B cell (primary cell): ENCODE results near the gene GTPBP4. TPM values are rescaled to one million over a fixed set of nuclear protein-coding genes. Genes with fewer than 3 reads are reported as not detected.

Source experiments
- ATAC-seq: fragments of 200-7000 bp; cut with Tn5 transposase; one replicate; pipeline ENCODE4 v1.10.0; 2021; ENCODE audit warnings: low read depth, mild to moderate bottlenecking, moderate number of reproducible peaks, moderate library complexity
- CTCF ChIA-PET: fragments of 350-600 bp; sonication (Branson Sonifier 250); formaldehyde crosslinking; loops from one replicate; lab custom pipeline; 2021; ENCODE audit warnings: antibody characterized with exemption, inconsistent platforms; lab: Charles Lee
- POLR2A ChIA-PET: fragments of 350-600 bp; sonication (Branson Sonifier 250); formaldehyde crosslinking; loops from one replicate; lab custom pipeline; 2021; ENCODE audit warnings: antibody characterized with exemption; lab: Charles Lee
- DNase-seq: peaks from one replicate; pipeline ENCODE4 v3.0.0; 2013
- H2AFZ ChIP-seq: 2 replicates; pipeline ENCODE4 v1.6.1; 2012; ENCODE audit warnings: mild to moderate bottlenecking, low read depth, low read length; ENCODE audit not compliant: insufficient read depth, poor library complexity, severe bottlenecking
- H3K27ac ChIP-seq, 2 donors: 1 replicate in 1 of 2; 2 replicates in 1 of 2; pipeline ENCODE4 v1.5.1; 2012 to 2013; ENCODE audit warnings: low read length in 2 of 2, mild to moderate bottlenecking in 2 of 2, moderate library complexity in 1 of 2
- H3K27me3 ChIP-seq, 4 experiments: fragments of 200-600 bp in 1 of 4; sonication (generic) in 1 of 4; replicated peaks in 1 of 4; 1 replicate in 2 of 4; 2 replicates in 2 of 4; pipeline versions ENCODE4 v1.6.1 to v1.7.0; 2013 to 2016; ENCODE audit warnings: low read length in 3 of 4, mild to moderate bottlenecking in 2 of 4, mixed read lengths in 1 of 4, moderate library complexity in 1 of 4; ENCODE audit not compliant: insufficient read depth in 4 of 4, control insufficient read depth in 3 of 4; ENCODE audit errors: control extremely low read depth in 1 of 4
- H3K36me3 ChIP-seq, 2 experiments: replicated peaks in 1 of 2; 1 replicate in 1 of 2; 2 replicates in 1 of 2; pipeline versions ENCODE4 v1.6.1 to v1.7.1; 2013; ENCODE audit warnings: low read length in 1 of 2; ENCODE audit not compliant: insufficient read depth in 2 of 2, control insufficient read depth in 1 of 2; ENCODE audit errors: control extremely low read depth in 1 of 2, extremely low read depth in 1 of 2
- H3K4me1 ChIP-seq, 2 donors: fragments of 200-600 bp in 1 of 2; sonication (generic) in 1 of 2; 1 replicate in 1 of 2; 2 replicates in 1 of 2; pipeline versions ENCODE4 v1.5.1 to v1.6.1; 2013 to 2017; ENCODE audit warnings: low read length in 2 of 2; ENCODE audit not compliant: control insufficient read depth in 2 of 2, insufficient read depth in 2 of 2
- H3K4me2 ChIP-seq: replicated peaks from 2 replicates; pipeline ENCODE3; 2012; ENCODE audit warnings: mild to moderate bottlenecking, low read depth, low read length; ENCODE audit not compliant: poor library complexity, severe bottlenecking
- H3K4me3 ChIP-seq, 5 experiments: fragments of 200-600 bp in 1 of 5; sonication (generic) in 1 of 5; 1 replicate in 3 of 5; 2 replicates in 2 of 5; pipeline versions ENCODE4 v1.5.1 to v1.7.0; 2011 to 2016; ENCODE audit warnings: low read length in 4 of 5, mild to moderate bottlenecking in 4 of 5, low read depth in 2 of 5, control low read depth in 1 of 5, moderate library complexity in 1 of 5; ENCODE audit not compliant: insufficient read depth in 1 of 5; ENCODE audit errors: control extremely low read depth in 1 of 5, extremely low read depth in 1 of 5
- H3K79me2 ChIP-seq: fragments of 200-600 bp; sonication (generic); one replicate; pipeline ENCODE4 v1.6.0; 2016; ENCODE audit warnings: low read length; ENCODE audit not compliant: control insufficient read depth, insufficient read depth
- H3K9ac ChIP-seq: fragments of 200-600 bp; sonication (generic); 2 replicates; pipeline ENCODE4 v1.6.1; 2017; ENCODE audit warnings: mild to moderate bottlenecking, low read length, moderate library complexity
- H3K9me3 ChIP-seq, 3 donors: one replicate each; pipeline versions ENCODE4 v1.6.1 to v1.7.1; 2013; ENCODE audit warnings: low read length in 2 of 3; ENCODE audit not compliant: control insufficient read depth in 2 of 3, insufficient read depth in 1 of 3; ENCODE audit errors: control extremely low read depth in 1 of 3
- H4K20me1 ChIP-seq: 2 replicates; pipeline ENCODE4 v1.6.0; 2012; ENCODE audit warnings: mild to moderate bottlenecking, low read length; ENCODE audit not compliant: insufficient read depth, control insufficient read depth, poor library complexity, severe bottlenecking
- H3K27ac Mint-ChIP-seq: one replicate; pipeline ENCODE4 v1.8.0; 2021; ENCODE audit warnings: mixed read lengths
- H3K27me3 Mint-ChIP-seq: one replicate; pipeline ENCODE4 v1.8.0; 2021; ENCODE audit warnings: mixed read lengths
- H3K4me1 Mint-ChIP-seq: one replicate; pipeline ENCODE4 v1.8.0; 2021; ENCODE audit warnings: mixed read lengths
- H3K4me3 Mint-ChIP-seq: one replicate; pipeline ENCODE4 v1.8.0; 2021; ENCODE audit warnings: mixed read lengths
- H3K9me3 Mint-ChIP-seq: one replicate; pipeline ENCODE4 v1.8.0; 2022; ENCODE audit warnings: mixed read lengths; ENCODE audit not compliant: insufficient read depth
- EZH2 ChIP-seq: IDR thresholded peaks from 2 replicates; pipeline ENCODE4 v1.6.1; 2012; ENCODE audit warnings: borderline replicate concordance, low read depth, mild to moderate bottlenecking, moderate library complexity, low read length; ENCODE audit not compliant: insufficient read depth, poor library complexity, severe bottlenecking
- WGBS: methylation state at CpG from one replicate; pipeline ENCODE4 v1.1.5; 2013; ENCODE audit warnings: missing lambda C conversion rate; ENCODE audit not compliant: insufficient coverage; 5-methylcytosine and 5-hydroxymethylcytosine counted together
- intact Hi-C: fragments of 100-400 bp; cut with micrococcal nuclease; formaldehyde crosslinking; loops from one replicate; pipeline ENCODE4 v1.10.0; 2022
- polyA plus RNA-seq: library from polyadenylated mRNA; depleted of rRNA; stranded (reverse); fragments of >200 nt; gene quantifications from 2 replicates; pipeline ENCODE4 v1.2.3, GENCODE V29; 2012
- total RNA-seq, 2 donors: library from RNA; stranded (reverse); fragments of 120-200 nt in 1 of 2; gene quantifications; 1 replicate in 1 of 2; 2 replicates in 1 of 2; pipeline versions ENCODE4 v1.2.3 to v1.2.4, GENCODE V29; 2013 to 2022
- TF ChIP-seq, protein P1 (sequence below): fragments of 200-600 bp; IDR thresholded peaks from one replicate; pipeline ENCODE4 v1.8.0; 2022; ENCODE audit warnings: antibody characterized with exemption, mild to moderate bottlenecking

The GTPBP4 gene
- total and polyA plus RNA-seq, 2 donors (not counting 1 experiment from before 2014, with no cell fraction given), result 11.8 to 45.4 TPM

DNA sequence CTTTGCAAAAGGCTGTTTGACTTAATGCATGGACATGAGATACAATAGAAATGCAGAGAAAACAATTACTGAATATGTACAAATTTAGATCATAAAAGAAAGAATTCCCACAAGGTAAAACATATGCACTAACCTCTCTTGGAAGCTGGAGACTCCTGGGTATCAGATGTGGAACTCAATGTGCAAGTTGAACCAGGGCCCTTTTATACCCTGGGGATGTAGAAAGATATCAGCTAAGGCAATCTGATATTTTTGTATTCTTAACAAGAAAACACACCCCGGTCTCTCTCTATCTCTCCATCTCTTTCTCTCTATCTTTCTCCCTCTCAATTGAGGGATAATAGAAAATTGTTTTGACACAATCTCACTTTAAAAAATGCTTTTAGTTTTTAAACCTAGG lies 37.4 kb downstream of the GTPBP4 start, which contains the start of gene IDI2:
Gene IDI2, minus strand, starts transcription at position 177 of the 400 bp plus-strand sequence. CDS start 1,136 bp downstream, outside the sequence.
- POLR2A ChIA-PET, result no interaction called here
- no peak within 1 kb of the TSS for H3K27ac Mint-ChIP-seq
- no peak for ATAC-seq
- no peak within 1 kb of the TSS for H3K4me3 Mint-ChIP-seq
- Histone ChIP-seq H3K9me3 (no peaks in the 10 kb centered on the region), H3K4me1 (no peaks in the 10 kb centered on the region), H3K4me2 (no peak within 1 kb of the TSS), H3K27ac (no peak within 1 kb of the TSS), H2AFZ (no peak within 1 kb of the TSS), H3K79me2 (no peaks in the 10 kb centered on the region), H4K20me1 (no peaks in the 10 kb centered on the region), H3K4me3 (no peak within 1 kb of the TSS), H3K36me3 (no peaks in the 10 kb centered on the region), H3K9ac (no peak within 1 kb of the TSS), H3K27me3 (no peaks in the 10 kb centered on the region)
- H3K4me1 Mint-ChIP-seq, result no peaks in the 10 kb centered on the region
- no peaks in the 10 kb centered on the region for H3K9me3 Mint-ChIP-seq
- TF ChIP-seq EZH2, result no peak
- TF ChIP-seq, protein P1, sequence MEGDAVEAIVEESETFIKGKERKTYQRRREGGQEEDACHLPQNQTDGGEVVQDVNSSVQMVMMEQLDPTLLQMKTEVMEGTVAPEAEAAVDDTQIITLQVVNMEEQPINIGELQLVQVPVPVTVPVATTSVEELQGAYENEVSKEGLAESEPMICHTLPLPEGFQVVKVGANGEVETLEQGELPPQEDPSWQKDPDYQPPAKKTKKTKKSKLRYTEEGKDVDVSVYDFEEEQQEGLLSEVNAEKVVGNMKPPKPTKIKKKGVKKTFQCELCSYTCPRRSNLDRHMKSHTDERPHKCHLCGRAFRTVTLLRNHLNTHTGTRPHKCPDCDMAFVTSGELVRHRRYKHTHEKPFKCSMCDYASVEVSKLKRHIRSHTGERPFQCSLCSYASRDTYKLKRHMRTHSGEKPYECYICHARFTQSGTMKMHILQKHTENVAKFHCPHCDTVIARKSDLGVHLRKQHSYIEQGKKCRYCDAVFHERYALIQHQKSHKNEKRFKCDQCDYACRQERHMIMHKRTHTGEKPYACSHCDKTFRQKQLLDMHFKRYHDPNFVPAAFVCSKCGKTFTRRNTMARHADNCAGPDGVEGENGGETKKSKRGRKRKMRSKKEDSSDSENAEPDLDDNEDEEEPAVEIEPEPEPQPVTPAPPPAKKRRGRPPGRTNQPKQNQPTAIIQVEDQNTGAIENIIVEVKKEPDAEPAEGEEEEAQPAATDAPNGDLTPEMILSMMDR, result no peak
- no peak for DNase-seq
- intact Hi-C loops, result no loop called here
- no peaks in the 10 kb centered on the region for H3K27me3 Mint-ChIP-seq
- no CpG with 5 or more reads among the region's 1 CpG for whole genome bisulfite sequencing
- CTCF ChIA-PET, result no interaction called here

DNA sequence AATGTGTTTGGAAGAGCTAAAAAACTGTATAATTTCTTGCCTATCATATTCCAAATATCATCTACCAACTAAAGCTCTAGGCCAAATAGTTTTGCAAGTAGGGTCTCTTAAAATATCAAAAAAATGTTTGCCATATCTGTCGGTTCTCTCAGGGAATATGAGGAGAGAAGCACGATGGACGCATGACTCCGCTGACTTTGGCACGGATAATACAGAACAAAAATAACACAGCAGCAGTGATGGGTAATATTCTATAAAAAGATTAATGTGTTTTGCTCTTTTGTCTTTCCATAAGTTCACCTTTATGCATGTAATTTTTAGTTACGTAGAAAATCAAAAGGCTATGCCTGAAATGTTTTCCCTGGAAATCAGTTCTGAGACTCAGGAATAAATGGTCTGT lies 38.3 kb downstream of the GTPBP4 start:
- no peak overlapping the region for H3K27ac ChIP-seq
- H3K27me3 ChIP-seq, result no peaks in the 10 kb centered on the region
- DNase-seq, result no peak
- no peaks in the 10 kb centered on the region for H3K9me3 ChIP-seq
- TF ChIP-seq, protein P1, result no peak
- no peak for TF ChIP-seq EZH2
- H3K79me2 ChIP-seq, result no peaks in the 10 kb centered on the region
- H3K4me2 ChIP-seq, result no peak overlapping the region
- no peak overlapping the region for H3K9ac ChIP-seq
- Mint-ChIP-seq H3K9me3 (no peaks in the 10 kb centered on the region), H3K27me3 (no peaks in the 10 kb centered on the region), H3K4me3 (no peak overlapping the region), H3K4me1 (no peaks in the 10 kb centered on the region), H3K27ac (no peak overlapping the region)
- H4K20me1 ChIP-seq, result no peaks in the 10 kb centered on the region
- H3K36me3 ChIP-seq, result no peaks in the 10 kb centered on the region
- ChIA-PET CTCF (no interaction called here), POLR2A (no interaction called here)
- no CpG with 5 or more reads among the region's 6 CpGs for WGBS
- no peak overlapping the region for H2AFZ ChIP-seq
- no peak for ATAC-seq
- no peaks in the 10 kb centered on the region for H3K4me1 ChIP-seq
- H3K4me3 ChIP-seq, result no peak overlapping the region
- intact Hi-C loops, result no loop called here
